Measurements from ENCODE around the gene CC2D2A. TPM values are rescaled to one million over a fixed set of nuclear protein-coding genes. Genes with fewer than 3 reads are reported as not detected.

CC2D2A gene
- polyA plus RNA-seq, 1 donor from 2014 or later: 8.6 TPM

DNA sequence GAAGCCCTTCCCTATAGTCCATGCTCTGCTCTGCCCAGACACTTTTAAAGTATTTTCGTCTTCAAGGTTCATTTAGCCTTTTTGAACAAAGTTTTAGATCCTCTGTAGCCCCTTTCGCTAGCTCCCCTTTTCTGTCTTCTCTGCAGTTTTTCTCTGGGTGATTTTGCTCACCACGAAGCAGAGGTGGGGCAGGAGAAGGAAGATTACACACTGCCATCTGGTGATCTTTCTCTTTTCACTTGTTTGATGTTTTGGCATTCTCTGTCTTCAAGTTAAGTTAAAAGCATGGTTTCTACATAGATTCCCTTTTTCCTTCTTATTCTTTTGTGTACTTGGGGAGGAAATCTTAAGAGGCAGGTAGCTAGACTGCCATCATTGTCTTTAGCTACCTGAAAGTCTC lies 43.9 kb downstream of the CC2D2A start:
- Histone ChIP-seq H3K4me2 (ENCODE audit: low read length) (no peak overlapping the region), H3K4me3 (ENCODE audit: low read length) (no peak overlapping the region), H3K36me3 (ENCODE audit: insufficient read depth, low read length) (no peaks in the 10 kb centered on the region), H3K27ac (ENCODE audit: low read length) (no peak overlapping the region), H2AFZ (ENCODE audit: low read depth, low read length) (no peak overlapping the region), H3K27me3 (ENCODE audit: insufficient read depth, low read depth, low read length) (no peaks in the 10 kb centered on the region), H3F3A (ENCODE audit: insufficient read depth, low read length, poor library complexity, severe bottlenecking) (no peaks in the 10 kb centered on the region), H4K20me1 (ENCODE audit: insufficient read depth) (no peaks in the 10 kb centered on the region), H3K9ac (ENCODE audit: low read length) (no peak overlapping the region), H3K9me2 (ENCODE audit: insufficient read depth, low read length) (no peaks in the 10 kb centered on the region), H3K79me2 (replicated peaks; ENCODE audit: insufficient read depth, low read length) (no peaks in the 10 kb centered on the region), H3K9me3 (ENCODE audit: low read length) (no peaks in the 10 kb centered on the region)
- no peak for TF ChIP-seq RAD21 (conservative IDR thresholded peaks at IDR 0.05)
- no peak for TF ChIP-seq MXI1 (conservative IDR thresholded peaks at IDR 0.05; ENCODE audit: poor library complexity, severe bottlenecking)
- TF ChIP-seq EZH2 (IDR thresholded peaks at IDR 0.05; ENCODE audit: borderline replicate concordance, insufficient read depth, low read length, poor library complexity, severe bottlenecking): no peak
- TF ChIP-seq, protein P1, sequence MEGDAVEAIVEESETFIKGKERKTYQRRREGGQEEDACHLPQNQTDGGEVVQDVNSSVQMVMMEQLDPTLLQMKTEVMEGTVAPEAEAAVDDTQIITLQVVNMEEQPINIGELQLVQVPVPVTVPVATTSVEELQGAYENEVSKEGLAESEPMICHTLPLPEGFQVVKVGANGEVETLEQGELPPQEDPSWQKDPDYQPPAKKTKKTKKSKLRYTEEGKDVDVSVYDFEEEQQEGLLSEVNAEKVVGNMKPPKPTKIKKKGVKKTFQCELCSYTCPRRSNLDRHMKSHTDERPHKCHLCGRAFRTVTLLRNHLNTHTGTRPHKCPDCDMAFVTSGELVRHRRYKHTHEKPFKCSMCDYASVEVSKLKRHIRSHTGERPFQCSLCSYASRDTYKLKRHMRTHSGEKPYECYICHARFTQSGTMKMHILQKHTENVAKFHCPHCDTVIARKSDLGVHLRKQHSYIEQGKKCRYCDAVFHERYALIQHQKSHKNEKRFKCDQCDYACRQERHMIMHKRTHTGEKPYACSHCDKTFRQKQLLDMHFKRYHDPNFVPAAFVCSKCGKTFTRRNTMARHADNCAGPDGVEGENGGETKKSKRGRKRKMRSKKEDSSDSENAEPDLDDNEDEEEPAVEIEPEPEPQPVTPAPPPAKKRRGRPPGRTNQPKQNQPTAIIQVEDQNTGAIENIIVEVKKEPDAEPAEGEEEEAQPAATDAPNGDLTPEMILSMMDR (IDR thresholded peaks at IDR 0.05; ENCODE audit: poor library complexity, severe bottlenecking): no peak
- TF ChIP-seq POLR2AphosphoS5 (IDR thresholded peaks at IDR 0.05): no peak
- TF ChIP-seq, protein P2, sequence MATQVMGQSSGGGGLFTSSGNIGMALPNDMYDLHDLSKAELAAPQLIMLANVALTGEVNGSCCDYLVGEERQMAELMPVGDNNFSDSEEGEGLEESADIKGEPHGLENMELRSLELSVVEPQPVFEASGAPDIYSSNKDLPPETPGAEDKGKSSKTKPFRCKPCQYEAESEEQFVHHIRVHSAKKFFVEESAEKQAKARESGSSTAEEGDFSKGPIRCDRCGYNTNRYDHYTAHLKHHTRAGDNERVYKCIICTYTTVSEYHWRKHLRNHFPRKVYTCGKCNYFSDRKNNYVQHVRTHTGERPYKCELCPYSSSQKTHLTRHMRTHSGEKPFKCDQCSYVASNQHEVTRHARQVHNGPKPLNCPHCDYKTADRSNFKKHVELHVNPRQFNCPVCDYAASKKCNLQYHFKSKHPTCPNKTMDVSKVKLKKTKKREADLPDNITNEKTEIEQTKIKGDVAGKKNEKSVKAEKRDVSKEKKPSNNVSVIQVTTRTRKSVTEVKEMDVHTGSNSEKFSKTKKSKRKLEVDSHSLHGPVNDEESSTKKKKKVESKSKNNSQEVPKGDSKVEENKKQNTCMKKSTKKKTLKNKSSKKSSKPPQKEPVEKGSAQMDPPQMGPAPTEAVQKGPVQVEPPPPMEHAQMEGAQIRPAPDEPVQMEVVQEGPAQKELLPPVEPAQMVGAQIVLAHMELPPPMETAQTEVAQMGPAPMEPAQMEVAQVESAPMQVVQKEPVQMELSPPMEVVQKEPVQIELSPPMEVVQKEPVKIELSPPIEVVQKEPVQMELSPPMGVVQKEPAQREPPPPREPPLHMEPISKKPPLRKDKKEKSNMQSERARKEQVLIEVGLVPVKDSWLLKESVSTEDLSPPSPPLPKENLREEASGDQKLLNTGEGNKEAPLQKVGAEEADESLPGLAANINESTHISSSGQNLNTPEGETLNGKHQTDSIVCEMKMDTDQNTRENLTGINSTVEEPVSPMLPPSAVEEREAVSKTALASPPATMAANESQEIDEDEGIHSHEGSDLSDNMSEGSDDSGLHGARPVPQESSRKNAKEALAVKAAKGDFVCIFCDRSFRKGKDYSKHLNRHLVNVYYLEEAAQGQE (IDR thresholded peaks at IDR 0.05; ENCODE audit: borderline replicate concordance): no peak
- TF ChIP-seq EP300 (conservative IDR thresholded peaks at IDR 0.05; ENCODE audit: poor library complexity, severe bottlenecking): no peak
- no peak for TF ChIP-seq SMC3 (conservative IDR thresholded peaks at IDR 0.05; ENCODE audit: poor library complexity)
- TF ChIP-seq TAF1 (IDR thresholded peaks at IDR 0.05; ENCODE audit: low read depth): no peak

DNA sequence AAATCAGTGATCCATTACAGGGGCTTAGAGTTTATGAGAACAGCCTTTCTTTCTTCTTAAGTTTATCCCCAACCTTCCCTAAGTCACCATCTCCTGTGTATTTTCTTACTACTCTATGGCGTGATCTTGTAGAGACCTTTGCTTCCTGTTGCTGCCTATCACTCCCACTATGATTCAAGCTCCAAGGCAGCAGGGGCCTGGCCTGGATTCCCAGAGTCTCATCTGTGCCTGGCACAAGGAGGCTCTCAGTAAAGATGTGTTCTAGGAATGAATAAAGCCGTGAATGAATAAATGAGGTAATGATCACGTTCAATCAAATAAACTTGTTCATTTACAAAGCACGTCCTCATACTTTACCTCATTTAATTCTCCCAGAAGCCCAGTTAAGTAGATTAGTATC lies 45.4 kb downstream of the CC2D2A start:
- Histone ChIP-seq H3K79me2 (replicated peaks; ENCODE audit: insufficient read depth, low read length) (no peaks in the 10 kb centered on the region), H3K4me3 (ENCODE audit: low read length) (no peak overlapping the region), H3K27me3 (ENCODE audit: insufficient read depth, low read depth, low read length) (no peaks in the 10 kb centered on the region), H4K20me1 (ENCODE audit: insufficient read depth) (no peaks in the 10 kb centered on the region), H2AFZ (ENCODE audit: low read depth, low read length) (no peak overlapping the region), H3K36me3 (ENCODE audit: insufficient read depth, low read length) (no peaks in the 10 kb centered on the region), H3K9ac (ENCODE audit: low read length) (no peak overlapping the region), H3K9me3 (ENCODE audit: low read length) (no peaks in the 10 kb centered on the region), H3K9me2 (ENCODE audit: insufficient read depth, low read length) (no peaks in the 10 kb centered on the region), H3F3A (ENCODE audit: insufficient read depth, low read length, poor library complexity, severe bottlenecking) (no peaks in the 10 kb centered on the region), H3K4me2 (ENCODE audit: low read length) (no peak overlapping the region), H3K27ac (ENCODE audit: low read length) (no peak overlapping the region)
- TF ChIP-seq RAD21 (conservative IDR thresholded peaks at IDR 0.05) (no peak), TAF1 (IDR thresholded peaks at IDR 0.05; ENCODE audit: low read depth) (no peak), SMC3 (conservative IDR thresholded peaks at IDR 0.05; ENCODE audit: poor library complexity) (no peak), MXI1 (conservative IDR thresholded peaks at IDR 0.05; ENCODE audit: poor library complexity, severe bottlenecking) (no peak), EZH2 (IDR thresholded peaks at IDR 0.05; ENCODE audit: borderline replicate concordance, insufficient read depth, low read length, poor library complexity, severe bottlenecking) (no peak), POLR2AphosphoS5 (IDR thresholded peaks at IDR 0.05) (no peak), EP300 (conservative IDR thresholded peaks at IDR 0.05; ENCODE audit: poor library complexity, severe bottlenecking) (no peak)
- TF ChIP-seq, protein P1 (IDR thresholded peaks at IDR 0.05; ENCODE audit: poor library complexity, severe bottlenecking): no peak
- TF ChIP-seq, protein P2 (IDR thresholded peaks at IDR 0.05; ENCODE audit: borderline replicate concordance): no peak

All from neural cell (in vitro differentiated cells).